ENCODE measurements around the gene CELF2. TPM values are rescaled to one million over a fixed set of nuclear protein-coding genes. Genes with fewer than 3 reads are reported as not detected.
"Not testable (repeated sequence)": the region's sequence is repeated elsewhere in the genome, so short reads cannot be mapped to it uniquely, and the experiment has no call there.

Gene CELF2
- total RNA-seq, 4 donors from 2014 or later = 27.0 to 44.1 (median 31.3) TPM

DNA sequence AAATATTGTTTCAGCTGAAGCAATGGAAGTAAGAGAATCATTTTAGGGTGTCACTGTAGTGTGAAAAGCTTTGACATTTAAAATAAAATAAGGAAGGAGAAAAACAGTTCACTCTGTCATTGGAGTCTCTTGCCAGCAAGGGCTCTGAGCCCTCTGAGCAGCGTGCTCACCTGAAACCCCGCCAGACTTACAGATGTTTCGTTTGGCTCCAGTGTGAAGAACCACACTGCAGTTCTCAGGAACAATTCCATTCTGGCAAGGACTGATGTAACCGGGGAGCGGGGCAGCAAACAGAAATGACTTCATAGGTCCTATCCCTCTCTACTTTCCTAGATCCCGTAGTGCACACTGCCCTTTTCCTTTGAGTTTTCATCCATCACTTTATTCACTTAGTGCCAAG is 164.3 kb downstream of the CELF2 start:
- H3K27ac ChIP-seq = no peak overlapping the region

GRCh38 chr10:11183015-11183414 is 165.3 kb downstream of the CELF2 start:
- DNase-seq = no peak
- intact Hi-C loops (cut with DNase I; ENCODE audit: low total_unique reads) = no loop called here

More for the DNA sequence above, 164.3 kb downstream of the CELF2 start:
- no peaks in the 10 kb centered on the region for H3K9me3 ChIP-seq
- 40 to 74% methylated on average over 2 to 6 of the region's 6 CpGs for WGBS, 2 donors (ENCODE audit: low coverage in 1 of 2)
- H3K27me3 ChIP-seq = no peaks in the 10 kb centered on the region
- DNase-seq = no peak
- TF ChIP-seq CTCF (IDR thresholded peaks at IDR 0.05) (no peak), EP300 (IDR thresholded peaks at IDR 0.05; ENCODE audit: low read depth) (no peak), POLR2AphosphoS5 (IDR thresholded peaks at IDR 0.05) (no peak), POLR2A (IDR thresholded peaks at IDR 0.05) (no peak)
- intact Hi-C loops (cut with DNase I; ENCODE audit: low total_unique reads) (no loop called here), in situ Hi-C loops (cut with MboI; ENCODE audit: low pct_ligation_motif_present in 1 of 4, low pct_unique_long_range_greater_than_20kb in 1 of 4, low sequenced_read_pairs in 3 of 4) (no loop called here)
- H3K36me3 ChIP-seq = no peaks in the 10 kb centered on the region
- no peak overlapping the region for H3K4me3 ChIP-seq
- H3K4me1 ChIP-seq = peaks cover 0 to 18% (median 0%) of the 10 kb centered on the region in 4 donors

DNA sequence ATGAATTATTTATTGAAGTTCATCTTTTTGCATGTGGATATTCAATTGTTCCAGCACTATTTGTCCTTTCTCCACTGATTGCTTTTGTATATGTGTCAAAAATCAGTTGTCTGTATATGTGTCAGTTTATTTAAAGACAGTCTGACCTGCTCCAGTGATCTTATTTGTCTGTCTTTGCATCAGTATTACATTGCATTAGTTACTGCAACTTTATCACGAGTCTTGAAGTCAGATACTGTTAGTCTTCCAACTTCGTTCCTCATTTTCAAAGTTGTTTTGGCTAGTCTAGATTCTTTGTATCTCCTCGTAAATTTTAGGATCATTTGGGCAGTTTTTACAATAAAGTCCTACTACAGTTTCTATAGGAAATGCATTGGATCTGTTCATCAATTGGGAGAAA is 166.4 kb downstream of the CELF2 start:
- no peaks in the 10 kb centered on the region for H3K36me3 ChIP-seq
- no peak for TF ChIP-seq POLR2A (IDR thresholded peaks at IDR 0.05)
- intact Hi-C loops (cut with DNase I; ENCODE audit: low total_unique reads) (no loop called here), in situ Hi-C loops (cut with MboI; ENCODE audit: low pct_ligation_motif_present in 1 of 4, low pct_unique_long_range_greater_than_20kb in 1 of 4, low sequenced_read_pairs in 3 of 4) (no loop called here)
- H3K9me3 ChIP-seq = no peaks in the 10 kb centered on the region
- H3K27ac ChIP-seq = no peak overlapping the region
- no peak overlapping the region for H3K4me3 ChIP-seq
- no peak for DNase-seq
- H3K27me3 ChIP-seq = no peaks in the 10 kb centered on the region
- 86% methylated on average over 3 of the region's 3 CpGs for WGBS, 2 donors (ENCODE audit: low coverage in 1 of 2)
- H3K4me1 ChIP-seq = peaks cover 0 to 16% (median 5%) of the 10 kb centered on the region in 4 donors

More at GRCh38 chr10:11183015-11183414, 165.3 kb downstream of the CELF2 start:
- WGBS, 2 donors (ENCODE audit: low coverage in 1 of 2) = 80 to 82% methylated on average over 1 to 2 of the region's 2 CpGs
- Histone ChIP-seq H3K36me3 (no peaks in the 10 kb centered on the region), H3K4me1 (peaks cover 0 to 12% (median 0%) of the 10 kb centered on the region in 4 donors), H3K27ac (no peak overlapping the region), H3K9me3 (no peaks in the 10 kb centered on the region), H3K4me3 (no peak overlapping the region), H3K27me3 (no peaks in the 10 kb centered on the region)
- TF ChIP-seq POLR2AphosphoS5 (IDR thresholded peaks at IDR 0.05) = no peak
- TF ChIP-seq CTCF (IDR thresholded peaks at IDR 0.05) = no peak
- TF ChIP-seq POLR2A (IDR thresholded peaks at IDR 0.05) = no peak
- TF ChIP-seq EP300 (IDR thresholded peaks at IDR 0.05; ENCODE audit: low read depth) = no peak
- in situ Hi-C loops (cut with MboI; ENCODE audit: low pct_ligation_motif_present in 1 of 4, low pct_unique_long_range_greater_than_20kb in 1 of 4, low sequenced_read_pairs in 3 of 4) = no loop called here

DNA sequence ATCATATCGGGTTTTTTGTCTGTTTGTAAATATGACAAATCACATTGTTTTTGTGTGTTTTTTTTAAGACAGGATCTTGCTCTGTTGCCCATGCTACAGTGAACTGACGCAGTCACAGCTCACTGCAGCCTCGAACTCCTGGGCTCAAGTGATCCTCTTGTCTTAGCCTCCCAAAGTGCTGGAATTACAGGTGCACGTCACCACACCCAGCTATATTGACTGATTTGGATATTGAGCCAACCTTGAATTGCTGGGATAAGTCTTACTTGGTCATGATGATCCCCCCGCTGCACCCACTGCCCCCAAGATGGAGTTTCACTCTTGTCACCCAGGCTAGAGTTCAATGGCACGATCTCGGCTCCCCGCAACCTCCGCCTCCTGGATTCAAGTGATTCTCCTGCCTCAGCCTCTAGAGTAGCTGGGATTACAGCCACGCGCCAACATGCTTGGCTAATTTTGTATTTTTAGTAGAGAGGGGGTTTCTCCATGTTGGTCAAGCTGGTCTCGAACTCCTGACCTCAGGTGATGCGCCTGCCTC is 167.5 kb downstream of the CELF2 start:
- intact Hi-C loops (cut with DNase I; ENCODE audit: low total_unique reads); H3K9me3 ChIP-seq; in situ Hi-C loops (cut with MboI; ENCODE audit: low pct_ligation_motif_present in 1 of 4, low pct_unique_long_range_greater_than_20kb in 1 of 4, low sequenced_read_pairs in 3 of 4); H3K27ac ChIP-seq; H3K36me3 ChIP-seq; H3K4me3 ChIP-seq; H3K27me3 ChIP-seq; DNase-seq: not testable (repeated sequence)
- WGBS, 2 donors (ENCODE audit: low coverage in 1 of 2) = 99 to 100% methylated on average over 3 to 13 of the region's 13 CpGs
- H3K4me1 ChIP-seq = peaks cover 0 to 27% (median 13%) of the 10 kb centered on the region in 4 donors

DNA sequence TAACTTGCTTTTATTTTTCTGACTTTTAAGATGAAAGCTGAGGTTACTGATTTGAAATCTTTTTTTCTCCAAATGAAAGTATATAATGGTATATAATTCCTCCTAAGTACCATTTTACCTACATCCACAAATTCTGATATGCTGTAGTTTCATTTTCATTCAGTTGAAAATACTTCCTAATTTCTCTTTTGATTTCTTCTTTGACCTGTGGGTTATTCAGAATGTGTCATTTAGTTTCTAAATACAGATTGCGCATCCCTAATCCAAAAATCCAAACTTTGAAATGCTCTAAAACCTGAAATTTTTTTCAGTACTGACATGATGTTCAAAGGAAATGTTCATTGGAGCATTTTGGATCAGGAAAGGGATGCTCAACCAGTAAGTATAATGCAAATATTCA is 168.7 kb downstream of the CELF2 start:
- in situ Hi-C loops (cut with MboI; ENCODE audit: low pct_ligation_motif_present in 1 of 4, low pct_unique_long_range_greater_than_20kb in 1 of 4, low sequenced_read_pairs in 3 of 4) = no loop called here
- Histone ChIP-seq H3K4me1 (peaks cover 0 to 36% (median 18%) of the 10 kb centered on the region in 4 donors), H3K9me3 (no peaks in the 10 kb centered on the region), H3K27ac (no peak overlapping the region), H3K4me3 (no peak overlapping the region), H3K27me3 (no peaks in the 10 kb centered on the region), H3K36me3 (no peaks in the 10 kb centered on the region)
- intact Hi-C loops (cut with DNase I; ENCODE audit: low total_unique reads) = no loop called here
- WGBS, 2 donors (ENCODE audit: low coverage in 1 of 2) = 92 to 100% methylated on average over 1 of the region's 1 CpG
- TF ChIP-seq CTCF (IDR thresholded peaks at IDR 0.05) = no peak
- no peak for TF ChIP-seq POLR2A (IDR thresholded peaks at IDR 0.05)
- TF ChIP-seq EP300 (IDR thresholded peaks at IDR 0.05; ENCODE audit: low read depth) = no peak
- no peak for TF ChIP-seq POLR2AphosphoS5 (IDR thresholded peaks at IDR 0.05)
- DNase-seq = no peak
